ENCODE measurements around the gene MAG. TPM values are rescaled to one million over a fixed set of nuclear protein-coding genes. Genes with fewer than 3 reads are reported as not detected.

Gene MAG
- total RNA-seq, 2 donors from 2014 or later: not detected

DNA sequence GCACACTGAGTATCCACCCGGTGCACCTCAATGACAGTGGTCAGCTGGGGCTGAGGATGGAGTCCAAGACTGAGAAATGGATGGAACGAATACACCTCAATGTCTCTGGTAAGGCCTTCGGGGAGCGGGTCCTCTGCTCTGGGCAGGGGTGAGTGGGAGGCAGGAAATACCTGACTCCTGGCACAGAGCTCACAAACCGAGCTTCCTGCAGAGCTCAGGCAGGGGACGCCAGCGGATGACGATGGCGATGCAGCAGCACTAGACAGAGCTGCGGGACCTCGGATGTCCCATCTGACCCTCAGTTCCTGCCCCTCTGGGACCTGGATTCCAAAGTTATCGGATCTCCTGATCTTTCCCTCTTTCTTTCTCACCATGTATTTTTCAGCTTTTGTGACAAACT is 40.9 kb downstream of the MAG start:
- intact Hi-C loops (cut with DNase I): no loop called here
- DNase-seq (no peak), ATAC-seq (no peak)

DNA sequence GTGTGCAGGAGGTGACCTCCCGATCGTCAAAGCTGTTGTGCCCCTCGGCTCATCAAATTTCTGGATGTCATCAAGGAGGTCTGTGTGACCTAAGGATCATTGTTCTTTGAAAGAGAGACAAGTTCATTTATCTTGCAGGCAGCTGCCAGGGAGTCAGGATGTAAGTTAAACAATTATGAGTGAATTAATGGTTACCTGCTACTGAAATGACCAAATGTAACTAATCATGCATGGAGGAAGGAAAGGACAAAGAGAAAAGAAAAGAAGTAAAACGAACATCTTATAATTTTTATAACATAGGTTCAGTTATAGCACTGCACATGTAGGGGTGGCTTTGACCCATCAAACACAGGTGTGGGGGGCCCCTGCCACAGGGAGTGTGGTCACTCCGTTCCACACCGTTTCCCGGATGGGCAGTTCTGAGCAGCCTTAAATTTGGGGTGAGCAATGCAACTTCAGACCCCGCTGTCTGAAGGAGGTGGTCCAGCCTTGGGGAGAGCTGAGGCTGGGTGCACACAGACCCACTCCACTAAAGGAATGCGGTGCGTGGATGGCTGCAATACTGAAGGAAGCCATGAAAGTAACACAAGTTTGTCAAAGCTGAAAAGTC is 42.3 kb downstream of the MAG start:
- no peak for ATAC-seq
- intact Hi-C loops (cut with DNase I): no loop called here
- no peak for DNase-seq

DNA sequence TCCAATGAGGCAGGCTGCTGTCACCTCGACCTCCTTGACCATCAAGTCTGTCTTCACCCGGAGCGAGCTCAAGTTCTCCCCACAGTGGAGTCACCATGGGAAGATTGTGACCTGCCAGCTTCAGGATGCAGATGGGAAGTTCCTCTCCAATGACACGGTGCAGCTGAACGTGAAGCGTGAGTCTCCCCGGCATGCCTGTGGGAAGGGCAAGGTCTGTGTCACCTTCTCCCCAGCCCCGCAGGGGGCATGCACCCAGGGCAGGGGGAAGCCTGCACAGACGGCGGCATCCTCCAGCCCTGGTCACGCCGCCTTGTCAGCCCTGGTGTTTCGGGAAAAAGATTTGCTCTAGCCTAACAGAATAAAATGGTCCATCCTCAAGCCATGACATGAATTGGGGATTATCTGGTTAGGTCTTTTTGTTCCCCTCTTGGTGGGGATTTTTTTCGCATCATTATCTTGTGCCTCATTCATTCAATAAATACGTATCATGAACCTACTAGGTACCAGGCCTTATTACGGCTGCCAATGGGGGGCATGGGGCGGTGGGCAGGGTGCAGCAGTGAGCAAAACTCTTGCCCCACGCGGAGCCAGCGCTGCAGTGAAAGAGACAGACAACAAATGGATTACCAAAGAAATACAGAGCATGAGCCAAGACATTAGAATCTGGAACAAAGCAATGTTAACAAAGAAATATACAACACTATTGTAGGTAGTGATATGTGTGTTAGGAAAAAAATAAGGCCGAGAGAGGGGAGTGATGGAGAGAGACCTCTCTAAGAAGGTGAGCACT is 44.4 kb downstream of the MAG start:
- intact Hi-C loops (cut with DNase I): no loop called here
- ATAC-seq: no peak
- DNase-seq: no peak

DNA sequence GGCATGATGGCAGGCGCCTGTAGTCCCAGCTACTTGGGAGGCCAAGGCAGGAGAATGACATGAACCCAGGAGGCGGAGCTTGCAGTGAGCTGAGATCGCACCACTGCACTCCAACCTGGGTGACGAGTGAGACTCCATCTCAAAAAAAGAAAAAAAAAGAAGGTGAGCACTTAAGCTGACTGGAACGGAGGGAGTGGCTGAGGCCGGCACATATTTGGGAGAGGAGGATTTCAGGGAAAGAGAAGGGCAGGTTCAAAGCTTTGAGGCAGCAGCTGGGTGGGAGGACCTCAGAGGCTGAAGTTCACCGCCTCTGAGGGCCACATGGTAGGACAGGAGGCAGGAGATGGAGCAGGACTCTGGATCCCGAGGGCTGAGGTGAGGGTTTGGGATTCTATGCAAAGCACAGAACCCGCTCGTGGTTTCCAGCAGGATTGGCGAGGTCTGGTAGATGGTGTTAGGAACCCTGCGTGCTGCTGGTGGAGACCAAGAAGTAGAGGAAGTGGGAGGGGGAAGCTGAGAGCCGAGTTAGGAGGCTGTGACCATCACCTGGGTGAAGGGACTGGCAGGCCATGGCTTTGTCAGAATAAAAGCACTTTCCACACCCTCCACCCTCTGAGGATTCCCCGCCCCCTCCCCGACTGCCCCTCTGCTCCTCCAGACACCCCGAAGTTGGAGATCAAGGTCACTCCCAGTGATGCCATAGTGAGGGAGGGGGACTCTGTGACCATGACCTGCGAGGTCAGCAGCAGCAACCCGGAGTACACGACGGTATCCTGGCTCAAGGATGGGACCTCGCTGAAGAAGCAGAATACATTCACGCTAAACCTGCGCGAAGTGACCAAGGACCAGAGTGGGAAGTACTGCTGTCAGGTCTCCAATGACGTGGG is 45.4 kb downstream of the MAG start:
- intact Hi-C loops (cut with DNase I): no loop called here
- ATAC-seq: no peak

DNA sequence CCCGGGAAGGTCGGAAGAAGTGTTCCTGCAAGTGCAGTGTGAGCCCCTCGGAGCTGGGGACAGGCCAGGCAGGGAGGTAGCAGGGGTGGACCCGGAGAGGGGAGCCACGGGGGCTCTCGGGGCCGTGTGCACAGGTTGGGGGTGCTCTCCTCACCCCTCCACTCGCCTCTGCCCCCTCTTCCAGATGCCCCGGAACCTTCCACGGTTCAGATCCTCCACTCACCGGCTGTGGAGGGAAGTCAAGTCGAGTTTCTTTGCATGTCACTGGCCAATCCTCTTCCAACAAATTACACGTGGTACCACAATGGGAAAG is 46.0 kb downstream of the MAG start:
- DNase-seq: no peak
- intact Hi-C loops (cut with DNase I): no loop called here
- no peak for ATAC-seq

More for the DNA sequence above, 45.4 kb downstream of the MAG start:
- DNase-seq: no peak

DNA sequence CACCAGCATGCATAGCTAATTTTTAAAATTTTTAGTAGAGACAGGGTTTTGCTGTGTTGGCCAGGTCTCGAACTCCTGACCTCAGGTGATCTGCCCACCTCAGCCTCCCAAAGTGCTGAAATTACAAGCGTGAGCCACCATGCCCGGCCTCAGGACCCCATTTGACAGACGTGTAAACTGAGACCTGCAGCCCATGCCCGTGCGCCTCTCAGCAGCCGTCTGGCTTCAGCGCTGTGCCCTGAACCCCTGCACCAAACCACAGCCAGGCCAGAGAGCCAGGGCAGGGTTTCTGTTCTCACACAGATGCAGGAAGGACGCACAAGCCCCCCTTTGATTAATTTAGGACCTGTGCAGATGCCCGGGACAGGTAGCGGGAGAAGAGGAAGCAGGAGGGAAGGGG is 48.5 kb downstream of the MAG start:
- DNase-seq (no peak), ATAC-seq (no peak)
- intact Hi-C loops (cut with DNase I): no loop called here

DNA sequence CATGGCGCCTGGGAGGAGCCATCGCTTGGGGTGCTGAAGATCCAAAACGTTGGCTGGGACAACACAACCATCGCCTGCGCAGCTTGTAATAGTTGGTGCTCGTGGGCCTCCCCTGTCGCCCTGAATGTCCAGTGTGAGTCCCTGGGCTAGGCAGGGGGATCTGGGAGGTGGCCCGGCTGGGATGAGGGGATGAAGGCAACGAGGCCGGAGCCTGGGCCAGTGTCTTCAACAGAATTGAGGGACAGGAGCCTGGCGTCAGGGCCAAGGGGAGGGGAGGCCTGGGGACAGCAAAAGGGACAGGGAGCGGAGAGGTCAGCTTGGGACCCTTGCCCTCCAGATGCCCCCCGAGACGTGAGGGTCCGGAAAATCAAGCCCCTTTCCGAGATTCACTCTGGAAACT is 49.0 kb downstream of the MAG start:
- ATAC-seq (no peak), DNase-seq (no peak)
- intact Hi-C loops (cut with DNase I): no loop called here

DNA sequence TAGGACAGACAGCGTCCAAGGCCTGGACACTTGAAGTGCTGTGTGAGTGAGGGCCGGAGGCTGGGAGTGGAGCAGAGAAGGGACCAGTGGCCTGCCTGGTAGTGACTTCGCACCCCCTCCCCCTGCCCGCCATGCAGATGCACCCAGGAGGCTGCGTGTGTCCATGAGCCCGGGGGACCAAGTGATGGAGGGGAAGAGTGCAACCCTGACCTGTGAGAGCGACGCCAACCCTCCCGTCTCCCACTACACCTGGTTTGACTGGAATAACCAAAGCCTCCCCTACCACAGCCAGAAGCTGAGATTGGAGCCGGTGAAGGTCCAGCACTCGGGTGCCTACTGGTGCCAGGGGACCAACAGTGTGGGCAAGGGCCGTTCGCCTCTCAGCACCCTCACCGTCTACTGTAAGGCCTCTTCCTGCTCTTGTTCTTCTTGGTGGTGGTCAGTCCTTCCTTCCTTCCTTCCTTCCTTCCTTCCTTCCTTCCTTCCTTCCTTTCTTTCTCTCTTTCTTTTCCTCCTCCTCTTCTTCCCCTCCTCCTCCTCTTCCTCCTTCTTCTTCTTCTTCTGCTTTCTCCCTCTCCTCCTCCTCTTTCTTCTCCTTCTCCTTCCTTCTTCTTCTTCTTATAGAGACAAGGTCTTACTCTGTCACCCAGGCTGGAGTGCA is 49.7 kb downstream of the MAG start:
- ATAC-seq: no peak
- DNase-seq: no peak
- intact Hi-C loops (cut with DNase I): no loop called here

DNA sequence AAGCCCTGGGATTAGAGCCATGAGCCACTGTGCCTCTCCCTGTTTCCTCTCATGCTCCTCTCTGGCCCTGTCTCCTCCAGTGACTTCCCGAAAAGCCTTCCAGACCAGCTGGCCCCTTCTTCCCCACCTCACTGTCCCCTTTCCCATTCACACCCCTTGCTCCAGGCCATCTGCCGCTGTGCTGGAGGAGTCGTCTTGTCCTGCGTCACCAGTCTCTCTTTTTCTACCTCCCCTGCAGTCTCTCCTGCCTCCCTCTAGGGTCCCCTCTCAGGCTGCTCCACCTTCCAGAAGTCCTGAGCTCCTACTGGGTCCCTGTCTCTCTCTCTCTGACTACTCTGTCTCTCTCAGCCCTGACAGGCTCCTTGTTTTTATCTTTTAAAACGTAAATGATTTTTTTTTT is 50.5 kb downstream of the MAG start:
- no peak for DNase-seq
- intact Hi-C loops (cut with DNase I): no loop called here
- ATAC-seq: no peak

DNA sequence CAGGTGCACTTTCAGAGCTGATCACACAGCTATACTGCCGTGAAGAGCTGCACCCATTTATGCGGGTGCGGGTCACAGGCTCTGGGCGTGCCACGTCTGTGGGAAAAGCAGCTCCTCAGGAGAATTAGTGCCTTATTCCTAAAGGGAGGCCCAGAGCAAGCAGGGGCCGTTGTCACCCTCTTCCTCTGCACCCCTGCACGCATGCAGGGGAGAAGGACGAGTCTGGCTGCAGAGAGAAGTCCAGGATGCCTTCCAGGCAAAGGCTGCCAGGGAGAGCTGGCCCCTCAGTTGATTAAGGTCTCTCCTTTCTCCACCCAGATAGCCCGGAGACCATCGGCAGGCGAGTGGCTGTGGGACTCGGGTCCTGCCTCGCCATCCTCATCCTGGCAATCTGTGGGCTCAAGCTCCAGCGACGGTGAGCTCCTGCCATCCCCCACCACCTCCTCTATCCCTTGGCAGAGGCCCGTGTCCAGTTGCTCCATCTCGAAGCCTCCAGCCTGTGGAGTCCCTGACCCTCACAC is 52.6 kb downstream of the MAG start:
- ATAC-seq (no peak), DNase-seq (no peak)
- intact Hi-C loops (cut with DNase I): no loop called here

DNA sequence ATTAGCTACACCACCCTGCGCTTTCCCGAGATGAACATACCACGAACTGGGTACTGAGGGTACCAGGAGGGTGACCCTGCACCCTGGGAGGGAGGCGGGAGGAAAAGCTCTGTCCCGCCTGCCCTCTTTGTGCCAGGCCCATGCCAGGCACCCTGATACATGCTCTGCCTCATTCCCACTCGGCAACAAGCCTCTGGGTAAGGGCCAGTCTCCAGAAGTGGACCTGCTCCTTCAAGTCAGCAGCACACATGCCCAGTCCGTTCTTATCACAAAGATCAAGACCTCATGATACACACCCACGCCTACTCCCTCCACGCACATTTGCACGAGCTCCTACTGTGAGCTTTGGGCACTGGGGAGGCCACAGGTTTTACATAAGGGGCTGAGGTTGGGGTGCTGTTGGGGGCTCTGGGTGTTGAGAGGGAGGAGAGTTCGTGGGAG is 53.7 kb downstream of the MAG start:
- ATAC-seq (no peak), DNase-seq (no peak)
- intact Hi-C loops (cut with DNase I): no loop called here

DNA sequence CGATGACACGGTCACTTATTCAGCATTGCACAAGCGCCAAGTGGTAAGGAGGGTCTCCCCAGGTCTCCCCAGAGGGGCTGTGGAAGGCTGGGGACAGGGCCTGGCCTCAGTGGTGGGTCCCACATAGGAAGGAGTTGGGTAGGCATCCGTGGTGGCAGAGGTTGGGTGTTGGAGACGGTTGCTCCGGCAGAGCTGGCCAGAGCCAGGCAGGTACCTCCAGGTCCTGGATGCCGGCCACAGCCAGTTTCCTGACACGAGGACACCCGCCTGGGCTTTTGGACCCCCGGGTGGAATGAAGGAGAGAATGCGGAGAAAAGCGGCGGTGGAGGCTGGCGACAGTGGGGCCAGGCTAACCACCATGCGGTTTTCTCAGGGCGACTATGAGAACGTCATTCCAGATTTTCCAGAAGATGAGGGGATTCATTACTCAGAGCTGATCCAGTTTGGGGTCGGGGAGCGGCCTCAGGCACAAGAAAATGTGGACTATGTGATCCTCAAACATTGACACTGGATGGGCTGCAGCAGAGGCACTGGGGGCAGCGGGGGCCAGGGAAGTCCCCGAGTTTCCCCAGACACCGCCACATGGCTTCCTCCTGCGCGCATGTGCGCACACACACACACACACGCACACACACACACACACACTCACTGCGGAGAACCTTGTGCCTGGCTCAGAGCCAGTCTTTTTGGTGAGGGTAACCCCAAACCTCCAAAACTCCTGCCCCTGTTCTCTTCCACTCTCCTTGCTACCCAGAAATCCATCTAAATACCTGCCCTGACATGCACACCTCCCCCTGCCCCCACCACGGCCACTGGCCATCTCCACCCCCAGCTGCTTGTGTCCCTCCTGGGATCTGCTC is 54.5 kb downstream of the MAG start:
- DNase-seq (no peak), ATAC-seq (no peak)
- intact Hi-C loops (cut with DNase I): no loop called here

DNA sequence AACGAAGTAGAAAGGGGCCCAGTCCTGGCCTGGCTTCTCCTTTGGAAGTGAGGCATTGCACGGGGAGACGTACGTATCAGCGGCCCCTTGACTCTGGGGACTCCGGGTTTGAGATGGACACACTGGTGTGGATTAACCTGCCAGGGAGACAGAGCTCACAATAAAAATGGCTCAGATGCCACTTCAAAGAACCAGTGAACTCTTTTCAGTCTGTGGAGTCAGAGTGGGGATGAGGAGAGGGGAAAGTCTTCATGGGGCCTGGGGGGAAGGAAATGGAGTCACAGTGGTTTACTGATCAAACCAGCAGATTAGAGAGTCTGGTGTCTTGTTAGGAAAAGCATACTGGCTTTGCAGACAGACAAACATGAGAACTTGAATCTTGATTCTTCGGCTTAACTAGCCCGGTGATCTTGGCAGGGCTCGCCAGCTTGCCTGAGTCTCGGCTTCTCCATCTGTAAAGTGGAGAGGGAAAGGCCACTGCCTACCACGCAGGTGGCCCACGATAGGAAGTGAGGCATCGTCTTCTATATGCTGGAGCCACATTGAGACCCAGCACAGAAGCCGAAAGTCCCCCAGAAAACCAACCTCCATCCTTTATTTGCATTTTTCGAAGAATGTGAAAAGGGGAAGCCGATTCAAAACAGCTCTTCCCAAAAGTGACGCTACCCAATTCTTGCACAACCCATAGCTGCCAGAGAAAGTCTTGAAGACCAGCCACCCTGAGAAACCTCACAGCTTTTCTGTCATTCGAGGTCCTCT is 55.4 kb downstream of the MAG start, which contains the start of gene FFAR1:
FFAR1 (plus strand) TSS at position 732 of the 759 bp plus-strand sequence. CDS start 3,650 bp downstream, outside the sequence.
- intact Hi-C loops (cut with DNase I): no loop called here
- ATAC-seq: no peak
- no peak for DNase-seq

DNA sequence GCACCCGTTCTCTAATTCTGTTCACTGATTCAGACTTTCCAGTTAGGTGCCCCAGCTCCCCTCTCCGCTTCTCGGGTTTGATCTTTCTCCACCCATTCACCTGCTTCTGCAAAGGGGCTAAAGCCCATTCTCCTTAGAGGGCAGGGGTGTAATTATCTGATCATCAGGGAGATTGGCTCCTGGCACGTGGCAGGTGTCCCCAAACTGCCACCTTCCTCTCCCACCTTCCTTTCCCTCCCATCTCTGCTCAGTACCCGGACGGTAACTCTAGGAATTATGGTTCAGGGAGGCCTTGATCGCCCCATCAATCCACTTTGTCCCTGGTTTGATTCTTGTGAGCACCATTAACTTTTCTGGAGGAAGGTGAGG is 56.0 kb downstream of the MAG start:
- ATAC-seq: no peak
- intact Hi-C loops (cut with DNase I): no loop called here

DNA sequence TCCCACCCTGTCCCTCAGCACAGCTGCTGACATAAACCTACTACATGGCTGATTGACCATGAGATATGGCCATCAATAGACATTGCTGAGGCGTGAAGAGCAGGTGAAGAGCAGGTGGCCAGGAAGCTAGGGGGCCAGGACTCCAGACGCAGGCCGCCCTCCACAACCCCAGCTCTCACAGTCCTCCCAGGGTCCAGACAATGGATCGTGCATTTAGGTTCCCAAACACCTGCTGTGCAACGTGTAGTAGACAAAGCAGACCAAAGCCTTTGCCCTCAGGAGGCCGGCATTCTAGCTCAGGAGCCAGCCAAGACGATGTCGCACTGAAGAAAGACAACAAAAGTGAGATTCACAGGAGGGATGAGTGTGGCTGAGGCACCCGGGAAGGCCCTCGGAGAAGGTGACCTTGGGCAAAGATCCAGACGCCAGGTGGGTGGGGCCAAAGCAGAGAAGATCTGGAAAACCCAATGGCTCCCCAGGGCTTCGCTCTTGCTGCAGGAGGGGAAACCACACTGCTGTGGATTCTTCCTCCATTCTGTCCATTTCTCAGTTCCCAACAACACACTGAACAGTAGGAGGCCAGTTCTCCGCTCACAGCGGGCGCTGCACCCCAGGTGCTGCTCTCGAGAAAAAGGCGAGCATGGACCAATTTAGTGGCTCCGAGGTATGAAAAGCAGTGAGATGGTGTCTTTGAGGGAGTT is 57.1 kb downstream of the MAG start:
- DNase-seq: no peak
- ATAC-seq: no peak

More for the DNA sequence above, 56.0 kb downstream of the MAG start:
- DNase-seq: no peak

DNA sequence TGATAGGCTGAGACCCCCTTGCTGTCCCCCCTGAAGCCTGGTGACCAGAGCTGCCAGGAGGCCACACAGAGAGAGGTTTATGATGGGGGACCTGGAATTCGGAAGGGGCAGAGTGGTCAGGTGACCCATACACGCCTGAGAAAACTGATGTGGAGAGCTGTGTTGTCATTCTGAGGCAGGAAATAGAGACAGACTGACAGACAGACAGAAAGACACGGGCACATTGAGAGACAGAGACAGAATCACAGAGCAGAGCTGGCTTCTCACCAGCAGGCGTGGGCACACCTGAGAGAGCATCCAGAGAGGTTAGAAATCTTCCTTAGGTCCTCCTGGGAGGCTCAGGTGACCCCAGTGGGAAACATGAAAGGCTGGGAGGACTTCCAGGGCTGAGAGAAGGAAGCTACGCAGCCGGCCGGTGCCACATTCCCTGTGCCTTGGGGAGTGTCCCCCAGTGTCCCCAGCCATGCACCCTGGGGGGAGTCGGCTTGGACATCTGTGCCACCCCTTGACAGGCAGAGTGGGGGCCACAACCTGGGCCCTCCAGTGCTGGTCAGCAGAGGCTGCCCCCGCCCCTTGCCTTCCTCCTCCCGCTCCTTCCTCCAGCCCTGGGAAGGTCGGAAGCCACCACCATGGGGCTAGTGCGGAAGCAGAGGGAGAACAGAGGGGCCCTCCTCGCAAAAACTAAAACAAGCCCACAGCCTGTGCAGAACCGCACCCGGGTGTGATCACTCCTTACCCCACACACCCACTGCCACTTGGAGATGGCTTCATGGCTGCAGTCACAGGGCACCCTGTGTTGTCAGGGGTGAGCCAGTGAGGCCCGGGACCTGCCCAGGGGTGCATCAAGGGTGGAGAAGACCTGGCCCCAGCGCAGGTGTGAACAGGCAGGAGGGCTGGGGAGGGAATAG is 57.9 kb downstream of the MAG start:
- DNase-seq: no peak
- no peak for ATAC-seq
- intact Hi-C loops (cut with DNase I): loop anchor here in 1 of 2 donors (5.0 kb wide), 1 partner anchor 122 kb away; no protein-coding TSS in a partner anchor

More for the DNA sequence above, 57.1 kb downstream of the MAG start:
- intact Hi-C loops (cut with DNase I): no loop called here
